ENCODE results near the gene PAF1.

The PAF1 gene

GRCh38 chr19:39381910-39382611 is 8.8 kb downstream of the PAF1 start:
- TF ChIP-seq MAX (IDR thresholded peaks at IDR 0.05) (no peak), TAF1 (IDR thresholded peaks at IDR 0.05; ENCODE audit: low read depth) (no peak), NFIC (IDR thresholded peaks at IDR 0.05) (no peak), EP300 (IDR thresholded peaks at IDR 0.05; ENCODE audit: borderline replicate concordance) (no peak), RAD21 (IDR thresholded peaks at IDR 0.05; ENCODE audit: low read depth) (no peak), TEAD4 (IDR thresholded peaks at IDR 0.05) (no peak), EGR1 (IDR thresholded peaks at IDR 0.05) (no peak), TCF12 (IDR thresholded peaks at IDR 0.05; ENCODE audit: low read depth) (no peak), CEBPB (IDR thresholded peaks at IDR 0.05) (no peak), FOXM1 (IDR thresholded peaks at IDR 0.05; ENCODE audit: borderline replicate concordance, low read depth) (no peak), USF1 (IDR thresholded peaks at IDR 0.05) (no peak), CREB1 (IDR thresholded peaks at IDR 0.05; ENCODE audit: low read depth) (no peak), YY1 (IDR thresholded peaks at IDR 0.05; ENCODE audit: low read depth) (no peak), ZBTB7A (IDR thresholded peaks at IDR 0.05; ENCODE audit: low read depth) (no peak), REST (IDR thresholded peaks at IDR 0.05; ENCODE audit: low read depth) (no peak)

GRCh38 chr19:39380521-39381502 is 10.1 kb downstream of the PAF1 start:
- no peak for TF ChIP-seq TCF12 (IDR thresholded peaks at IDR 0.05; ENCODE audit: low read depth)
- no peak for TF ChIP-seq CREB1 (IDR thresholded peaks at IDR 0.05; ENCODE audit: low read depth)
- no peak for TF ChIP-seq USF1 (IDR thresholded peaks at IDR 0.05)
- TF ChIP-seq EP300 (IDR thresholded peaks at IDR 0.05; ENCODE audit: borderline replicate concordance) = no peak
- TF ChIP-seq REST (IDR thresholded peaks at IDR 0.05; ENCODE audit: low read depth) = no peak
- no peak for TF ChIP-seq CEBPB (IDR thresholded peaks at IDR 0.05)
- no peak for TF ChIP-seq NFIC (IDR thresholded peaks at IDR 0.05)
- TF ChIP-seq EGR1 (IDR thresholded peaks at IDR 0.05) = no peak
- TF ChIP-seq YY1 (IDR thresholded peaks at IDR 0.05; ENCODE audit: low read depth) = no peak
- TF ChIP-seq MAX (IDR thresholded peaks at IDR 0.05) = no peak
- TF ChIP-seq FOXM1 (IDR thresholded peaks at IDR 0.05; ENCODE audit: borderline replicate concordance, low read depth) = no peak
- TF ChIP-seq ZBTB7A (IDR thresholded peaks at IDR 0.05; ENCODE audit: low read depth) = no peak
- TF ChIP-seq RAD21 (IDR thresholded peaks at IDR 0.05; ENCODE audit: low read depth) = no peak
- TF ChIP-seq TEAD4 (IDR thresholded peaks at IDR 0.05) = no peak

GRCh38 chr19:39379865-39380396 is 11.0 kb downstream of the PAF1 start:
- TF ChIP-seq YY1 (IDR thresholded peaks at IDR 0.05; ENCODE audit: low read depth) (no peak), NFIC (IDR thresholded peaks at IDR 0.05) (no peak), USF1 (IDR thresholded peaks at IDR 0.05) (no peak), CEBPB (IDR thresholded peaks at IDR 0.05) (no peak), ZBTB7A (IDR thresholded peaks at IDR 0.05; ENCODE audit: low read depth) (no peak), TCF12 (IDR thresholded peaks at IDR 0.05; ENCODE audit: low read depth) (no peak), REST (IDR thresholded peaks at IDR 0.05; ENCODE audit: low read depth) (no peak), RAD21 (IDR thresholded peaks at IDR 0.05; ENCODE audit: low read depth) (no peak), FOXM1 (IDR thresholded peaks at IDR 0.05; ENCODE audit: borderline replicate concordance, low read depth) (no peak), TAF1 (IDR thresholded peaks at IDR 0.05; ENCODE audit: low read depth) (no peak), EGR1 (IDR thresholded peaks at IDR 0.05) (no peak), TEAD4 (IDR thresholded peaks at IDR 0.05) (no peak), MAX (IDR thresholded peaks at IDR 0.05) (no peak), EP300 (IDR thresholded peaks at IDR 0.05; ENCODE audit: borderline replicate concordance) (no peak), CREB1 (IDR thresholded peaks at IDR 0.05; ENCODE audit: low read depth) (no peak)

Data from Ishikawa (cell line).